Measurements from ENCODE around the gene CDHR3.
"Not testable (repeated sequence)": the region's sequence is repeated elsewhere in the genome, so short reads cannot be mapped to it uniquely, and the experiment has no call there.

CDHR3 gene

GRCh38 chr7:105990141-105990540 is 27.1 kb downstream of the CDHR3 start:
- DNase-seq: no peak
- in situ Hi-C loops (cut with MboI; ENCODE audit: low pct_unique_long_range_greater_than_20kb, low sequenced_read_pairs): no loop called here

DNA sequence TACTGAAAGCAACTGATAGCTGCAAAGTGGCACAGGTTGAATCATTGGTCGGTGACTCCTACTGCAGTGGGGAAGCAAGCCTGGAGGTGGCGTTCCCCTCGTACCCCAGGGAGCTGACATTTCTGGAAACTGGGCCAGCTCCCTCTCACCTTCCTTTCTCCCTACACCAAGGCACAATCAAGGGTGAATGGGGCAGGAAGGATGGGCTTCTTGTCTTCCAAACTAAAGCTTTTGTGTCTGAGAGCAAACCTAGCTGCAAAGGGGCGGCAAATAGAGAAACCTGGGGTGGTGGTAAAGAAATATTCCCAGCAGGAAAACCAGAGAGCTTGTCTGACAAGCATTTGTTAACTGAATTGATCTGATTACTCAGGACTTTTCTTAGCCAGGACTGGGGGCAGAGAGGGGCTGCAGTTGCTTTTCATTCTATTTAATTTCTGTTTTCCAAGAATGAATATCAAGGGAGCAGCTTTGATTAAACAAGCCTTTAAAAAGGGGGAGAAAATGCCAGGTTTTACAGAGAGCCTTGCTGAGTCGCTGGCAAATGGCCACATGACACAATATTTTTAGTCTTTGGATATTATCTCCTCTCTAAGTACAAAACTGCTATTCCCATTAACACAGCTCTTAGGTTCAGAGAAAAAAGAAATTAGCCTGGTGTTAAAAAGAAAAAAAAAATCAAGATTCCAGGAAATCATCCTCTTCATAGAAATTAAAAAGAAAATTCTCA is 27.8 kb downstream of the CDHR3 start:
- in situ Hi-C loops (cut with MboI; ENCODE audit: low pct_unique_long_range_greater_than_20kb, low sequenced_read_pairs): no loop called here
- no peak for DNase-seq

GRCh38 chr7:105992905-105993304 is 29.8 kb downstream of the CDHR3 start:
- no peak for DNase-seq
- in situ Hi-C loops (cut with MboI; ENCODE audit: low pct_unique_long_range_greater_than_20kb, low sequenced_read_pairs): no loop called here

DNA sequence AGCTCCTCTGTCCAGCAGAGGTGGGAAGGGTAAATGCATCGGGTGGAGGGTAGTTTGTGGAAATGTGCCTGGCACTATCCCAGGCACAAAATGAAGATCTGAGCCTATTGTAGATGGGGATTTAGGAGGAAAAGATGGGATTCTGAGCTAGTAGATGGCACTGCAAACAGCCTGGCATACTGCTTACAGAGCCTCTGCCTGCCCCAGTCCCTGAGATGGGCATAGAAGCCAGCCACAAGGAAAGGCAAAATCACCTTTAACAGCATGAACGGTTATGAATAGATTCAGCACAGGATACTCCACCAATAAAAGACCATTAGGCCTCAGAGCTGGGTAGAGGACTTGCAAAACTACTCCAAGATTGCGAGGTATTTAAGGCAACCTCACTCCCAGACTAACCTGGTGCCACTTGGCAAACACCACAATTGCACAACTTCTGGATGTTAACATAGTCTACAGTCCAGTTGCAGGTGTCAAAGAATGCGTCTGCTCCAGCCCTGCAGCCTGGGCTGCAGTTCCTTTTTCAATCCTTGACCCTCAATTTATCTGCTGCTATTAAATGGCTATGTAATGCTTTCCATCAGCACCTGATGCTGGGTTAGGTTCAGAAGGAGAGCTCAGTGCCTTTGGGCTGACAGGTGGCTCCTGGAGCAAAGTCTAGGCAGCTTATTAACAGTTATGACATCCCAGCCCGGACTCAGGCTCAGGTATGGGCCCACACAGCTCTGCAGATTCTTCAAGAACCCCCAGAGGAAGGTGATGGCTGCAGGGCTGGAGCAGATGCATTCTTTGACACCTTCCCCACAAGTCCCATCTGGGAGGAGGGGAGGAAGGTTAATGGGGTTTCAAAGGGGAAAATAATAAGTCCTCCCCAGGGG is 34.0 kb downstream of the CDHR3 start:
- no peak for DNase-seq
- in situ Hi-C loops (cut with MboI; ENCODE audit: low pct_unique_long_range_greater_than_20kb, low sequenced_read_pairs): no loop called here

DNA sequence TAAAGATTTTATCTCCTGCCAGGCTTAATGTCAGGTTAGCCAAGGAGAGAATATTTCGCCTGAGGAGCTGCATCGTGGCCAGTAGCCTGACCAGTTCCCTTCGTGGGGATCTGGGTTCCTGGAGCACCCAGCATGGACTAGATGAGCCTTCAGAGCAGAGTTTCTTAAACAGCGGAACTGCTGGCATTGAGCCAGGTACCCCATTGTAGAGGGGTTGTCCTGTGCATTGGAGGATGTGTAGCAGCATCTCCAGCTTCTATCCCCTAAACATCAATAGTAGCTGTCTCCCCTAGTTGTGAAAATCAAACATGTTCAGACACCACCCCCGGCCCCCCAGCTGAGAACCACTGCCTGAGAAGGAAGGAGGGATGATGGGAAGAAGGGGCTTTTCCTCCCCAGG is 36.2 kb downstream of the CDHR3 start:
- in situ Hi-C loops (cut with MboI; ENCODE audit: low pct_unique_long_range_greater_than_20kb, low sequenced_read_pairs): no loop called here
- DNase-seq: no peak

DNA sequence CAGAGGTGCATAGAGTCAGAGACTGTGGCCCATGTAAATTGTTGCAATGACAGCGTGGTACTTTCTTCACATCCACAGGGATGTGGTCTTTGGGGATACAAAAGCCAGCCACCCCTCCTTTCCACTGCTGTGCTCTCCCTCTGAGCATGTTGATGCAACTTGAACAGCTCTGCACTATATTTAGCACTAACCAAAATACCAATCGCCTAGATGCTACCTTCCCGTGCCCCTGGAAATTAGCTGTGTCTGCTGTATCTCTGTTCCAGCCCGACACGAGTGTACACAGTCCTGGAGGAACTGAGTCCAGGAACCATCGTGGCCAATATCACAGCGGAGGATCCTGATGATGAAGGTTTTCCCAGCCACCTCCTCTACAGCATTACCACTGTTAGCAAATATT is 38.1 kb downstream of the CDHR3 start:
- DNase-seq: no peak
- in situ Hi-C loops (cut with MboI; ENCODE audit: low pct_unique_long_range_greater_than_20kb, low sequenced_read_pairs): loop anchor here (25.0 kb wide), 1 partner anchor 239 kb away; no protein-coding TSS in a partner anchor

DNA sequence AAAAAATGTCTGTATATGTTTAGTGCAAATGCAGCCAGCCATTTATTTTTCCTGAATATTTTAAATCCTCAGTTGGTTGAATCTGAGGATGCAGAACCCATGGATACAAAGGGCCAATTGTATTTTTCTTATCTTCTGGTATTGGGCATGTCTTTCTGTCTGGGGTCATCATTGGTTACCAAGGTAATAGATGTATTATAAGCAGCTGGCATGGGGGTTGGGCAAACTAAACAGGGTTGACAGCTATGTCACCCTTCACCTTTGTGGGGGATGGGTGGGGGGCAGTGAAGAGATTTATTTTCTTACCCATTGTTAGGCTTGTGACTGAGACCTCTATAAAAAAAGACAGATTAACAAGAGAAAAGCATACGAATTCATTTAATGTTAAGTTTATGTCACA is 38.8 kb downstream of the CDHR3 start:
- in situ Hi-C loops (cut with MboI; ENCODE audit: low pct_unique_long_range_greater_than_20kb, low sequenced_read_pairs): loop anchor here (25.0 kb wide), 1 partner anchor 240 kb away; no protein-coding TSS in a partner anchor
- DNase-seq: no peak

DNA sequence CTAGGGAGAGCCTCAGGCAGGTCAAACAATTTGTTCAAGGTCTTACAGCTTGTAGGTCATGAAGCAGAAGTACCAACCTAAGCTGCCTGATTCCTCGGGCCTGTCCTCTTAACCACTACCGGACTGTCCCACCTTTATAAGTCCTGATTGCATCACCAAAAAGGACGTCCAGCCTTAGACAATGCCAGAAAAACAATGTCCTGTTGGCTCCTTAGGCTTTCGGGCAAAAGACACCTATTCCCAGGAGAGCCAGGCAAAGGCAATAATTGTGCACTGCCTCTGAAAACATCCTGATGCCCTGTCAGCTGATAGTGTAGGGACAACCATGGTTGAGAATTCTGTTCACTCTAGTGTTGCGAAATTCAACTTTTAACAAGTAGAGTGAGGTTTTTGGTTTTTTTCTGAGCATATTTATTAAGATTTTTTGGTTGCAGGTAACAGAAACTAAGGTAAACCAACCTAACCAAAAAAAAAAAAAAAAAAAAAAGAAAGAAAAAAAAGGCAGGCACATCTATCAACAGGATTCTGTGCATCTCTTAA is 40.5 kb downstream of the CDHR3 start:
- no peak for DNase-seq

GRCh38 chr7:106006906-106007305 is 43.8 kb downstream of the CDHR3 start:
- in situ Hi-C loops (cut with MboI; ENCODE audit: low pct_unique_long_range_greater_than_20kb, low sequenced_read_pairs): loop anchor here (25.0 kb wide), 1 partner anchor 245 kb away; no protein-coding TSS in a partner anchor
- no peak for DNase-seq

More for the DNA sequence above, 40.5 kb downstream of the CDHR3 start:
- in situ Hi-C loops (cut with MboI; ENCODE audit: low pct_unique_long_range_greater_than_20kb, low sequenced_read_pairs): loop anchor here (25.0 kb wide), 1 partner anchor 241 kb away; no protein-coding TSS in a partner anchor

- in situ Hi-C loops (cut with MboI; ENCODE audit: low pct_unique_long_range_greater_than_20kb, low sequenced_read_pairs): loop anchor here (25.0 kb wide), 1 partner anchor 245 kb away; no protein-coding TSS in a partner anchor
- not testable (repeated sequence) for DNase-seq
Observed at GRCh38 chr7:106007796-106008195, 44.7 kb downstream of the CDHR3 start.

DNA sequence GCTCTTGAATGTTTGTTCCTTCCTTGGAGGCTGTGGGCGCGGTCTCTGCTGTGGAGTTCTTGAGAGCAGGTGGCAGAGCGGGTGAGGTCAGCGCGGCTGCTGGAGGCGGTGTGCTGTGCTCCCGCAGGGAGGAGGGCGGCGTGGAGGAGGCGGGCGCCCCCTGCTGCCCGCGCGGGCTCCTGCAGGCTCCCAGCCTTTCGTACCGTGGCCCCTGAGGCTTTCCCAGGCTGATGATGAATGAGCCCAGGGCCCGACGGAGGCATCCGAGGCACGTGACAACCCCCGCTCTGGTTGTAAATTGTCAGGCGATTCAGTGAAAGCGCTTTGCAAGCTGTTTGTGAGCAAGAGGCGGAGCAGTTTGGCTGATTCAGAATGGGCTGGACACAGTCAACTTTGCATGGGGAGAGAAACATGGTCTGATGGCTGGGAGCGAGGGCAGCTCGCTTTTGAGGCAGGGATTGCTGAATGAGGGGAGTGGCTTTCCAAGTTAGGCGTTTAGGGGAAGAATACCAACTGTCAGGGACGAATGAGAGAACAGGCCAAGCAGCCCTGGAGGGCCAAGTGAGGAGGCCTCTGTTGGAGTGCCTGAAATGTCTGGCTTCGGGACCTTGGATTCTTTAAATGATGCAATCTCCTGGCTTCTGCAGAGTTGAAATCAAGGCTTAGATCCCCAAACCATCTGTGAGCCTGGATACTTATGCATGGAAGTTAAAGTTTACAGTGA is 46.6 kb downstream of the CDHR3 start:
- peak; percentile 90 for DNase-seq
- in situ Hi-C loops (cut with MboI; ENCODE audit: low pct_unique_long_range_greater_than_20kb, low sequenced_read_pairs): loop anchor here (25.0 kb wide), 1 partner anchor 247 kb away; no protein-coding TSS in a partner anchor

GRCh38 chr7:106010331-106010730 is 47.3 kb downstream of the CDHR3 start:
- in situ Hi-C loops (cut with MboI; ENCODE audit: low pct_unique_long_range_greater_than_20kb, low sequenced_read_pairs): loop anchor here (25.0 kb wide), 1 partner anchor 248 kb away; no protein-coding TSS in a partner anchor
- DNase-seq: peak; percentile 47

- DNase-seq: no peak
- in situ Hi-C loops (cut with MboI; ENCODE audit: low pct_unique_long_range_greater_than_20kb, low sequenced_read_pairs): loop anchor here (25.0 kb wide), 1 partner anchor 249 kb away; no protein-coding TSS in a partner anchor
Observed at GRCh38 chr7:106010866-106011265, 47.8 kb downstream of the CDHR3 start.

GRCh38 chr7:106012184-106012583 is 49.1 kb downstream of the CDHR3 start:
- no peak for DNase-seq
- in situ Hi-C loops (cut with MboI; ENCODE audit: low pct_unique_long_range_greater_than_20kb, low sequenced_read_pairs): loop anchor here (25.0 kb wide), 1 partner anchor 250 kb away; no protein-coding TSS in a partner anchor

DNA sequence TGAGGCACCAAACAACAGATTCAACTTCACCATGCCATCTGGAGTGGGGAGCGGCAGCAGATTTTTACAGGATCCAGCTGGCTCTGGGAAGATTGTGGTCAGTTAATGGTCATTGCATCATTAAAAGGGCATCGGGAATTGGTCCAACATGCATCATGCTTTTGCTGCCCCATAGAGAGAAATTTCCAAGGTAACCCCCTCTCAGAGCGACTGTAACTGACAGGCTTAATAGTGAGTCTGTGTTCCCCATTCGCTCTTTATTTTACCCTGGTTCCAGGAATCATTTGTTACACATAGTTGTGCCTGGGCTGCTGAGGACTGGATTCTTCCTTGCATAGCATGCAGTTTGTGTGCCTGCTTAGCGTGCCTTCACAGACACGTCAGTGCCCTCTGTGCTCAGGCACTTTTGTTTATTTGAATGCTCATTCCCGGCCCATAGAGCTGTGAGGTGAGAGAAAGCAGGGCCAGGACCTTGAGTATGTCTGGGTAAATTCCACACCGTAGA is 49.9 kb downstream of the CDHR3 start:
- DNase-seq: no peak
- in situ Hi-C loops (cut with MboI; ENCODE audit: low pct_unique_long_range_greater_than_20kb, low sequenced_read_pairs): loop anchor here (25.0 kb wide), 1 partner anchor 251 kb away; no protein-coding TSS in a partner anchor

- in situ Hi-C loops (cut with MboI; ENCODE audit: low pct_unique_long_range_greater_than_20kb, low sequenced_read_pairs): loop anchor here (25.0 kb wide), 1 partner anchor 253 kb away; no protein-coding TSS in a partner anchor
- DNase-seq: no peak
Observed at GRCh38 chr7:106015381-106016218, 52.5 kb downstream of the CDHR3 start.

DNA sequence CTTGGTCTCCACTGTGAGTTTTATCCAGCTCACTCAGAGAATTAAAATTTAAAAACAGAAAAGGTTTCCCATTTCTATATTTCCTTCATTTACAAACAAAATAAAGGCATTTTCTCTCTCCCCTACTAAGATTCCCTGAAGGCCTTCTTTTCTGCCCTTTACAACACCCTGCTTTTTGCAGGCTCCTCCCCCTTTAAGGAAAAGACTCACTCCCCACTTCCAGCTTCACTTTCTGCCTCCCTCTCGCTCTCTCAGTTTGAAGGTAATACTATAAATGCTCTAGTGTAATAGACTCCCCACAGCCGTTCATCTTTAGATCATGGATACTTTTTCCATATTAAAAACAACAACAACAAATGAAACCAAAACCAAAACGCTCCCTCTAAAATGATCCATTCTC is 53.3 kb downstream of the CDHR3 start:
- DNase-seq: no peak
- in situ Hi-C loops (cut with MboI; ENCODE audit: low pct_unique_long_range_greater_than_20kb, low sequenced_read_pairs): loop anchor here (25.0 kb wide), 1 partner anchor 254 kb away; no protein-coding TSS in a partner anchor

DNA sequence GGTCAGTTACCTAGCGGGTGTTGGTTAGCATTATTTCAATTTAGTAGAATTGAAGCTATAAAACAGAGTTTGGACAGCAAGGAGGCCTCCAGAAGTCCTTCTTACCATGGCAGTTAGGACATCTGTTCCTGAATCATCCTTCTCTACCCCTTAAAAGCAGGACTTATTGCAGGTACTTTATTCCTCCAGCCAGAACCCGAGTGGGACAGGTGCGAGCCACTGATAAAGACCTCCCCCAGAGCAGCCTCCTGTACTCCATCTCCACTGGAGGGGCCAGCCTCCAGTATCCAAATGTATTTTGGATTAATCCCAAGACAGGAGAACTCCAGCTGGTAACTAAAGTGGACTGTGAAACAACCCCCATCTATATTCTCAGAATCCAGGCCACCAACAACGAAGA is 54.6 kb downstream of the CDHR3 start:
- DNase-seq: no peak
- in situ Hi-C loops (cut with MboI; ENCODE audit: low pct_unique_long_range_greater_than_20kb, low sequenced_read_pairs): loop anchor here (25.0 kb wide), 1 partner anchor 255 kb away; no protein-coding TSS in a partner anchor

Data from KBM-7 (cell line).